ENCODE data around the gene CXCL12.

CXCL12 gene

GRCh38 chr10:44362866-44363711 is 21.8 kb downstream of the CXCL12 start:
- TF ChIP-seq TEAD4 (IDR thresholded peaks at IDR 0.05) (no peak), CEBPB (IDR thresholded peaks at IDR 0.05) (no peak), USF1 (IDR thresholded peaks at IDR 0.05) (peak; percentile 70)

GRCh38 chr10:44361109-44361508 is 23.8 kb downstream of the CXCL12 start:
- TF ChIP-seq MAX (IDR thresholded peaks at IDR 0.05) = no peak

GRCh38 chr10:44358080-44358771 is 26.7 kb downstream of the CXCL12 start:
- TF ChIP-seq TCF12 (IDR thresholded peaks at IDR 0.05; ENCODE audit: low read depth) (no peak), ZBTB7A (IDR thresholded peaks at IDR 0.05; ENCODE audit: low read depth) (no peak), TAF1 (IDR thresholded peaks at IDR 0.05; ENCODE audit: low read depth) (no peak), USF1 (IDR thresholded peaks at IDR 0.05) (no peak), RAD21 (IDR thresholded peaks at IDR 0.05; ENCODE audit: low read depth) (no peak), EGR1 (IDR thresholded peaks at IDR 0.05) (no peak), MAX (IDR thresholded peaks at IDR 0.05) (no peak), TEAD4 (IDR thresholded peaks at IDR 0.05) (no peak)

- no peak for TF ChIP-seq ZBTB7A (IDR thresholded peaks at IDR 0.05; ENCODE audit: low read depth)
- no peak for TF ChIP-seq TEAD4 (IDR thresholded peaks at IDR 0.05)
- no peak for TF ChIP-seq REST (IDR thresholded peaks at IDR 0.05; ENCODE audit: low read depth)
- TF ChIP-seq NFIC (IDR thresholded peaks at IDR 0.05) = no peak
- TF ChIP-seq USF1 (IDR thresholded peaks at IDR 0.05) = no peak
- TF ChIP-seq EGR1 (IDR thresholded peaks at IDR 0.05) = no peak
- TF ChIP-seq FOXM1 (IDR thresholded peaks at IDR 0.05; ENCODE audit: borderline replicate concordance, low read depth) = no peak
- TF ChIP-seq EP300 (IDR thresholded peaks at IDR 0.05; ENCODE audit: borderline replicate concordance) = no peak
- TF ChIP-seq CEBPB (IDR thresholded peaks at IDR 0.05) = no peak
- no peak for TF ChIP-seq RAD21 (IDR thresholded peaks at IDR 0.05; ENCODE audit: low read depth)
- TF ChIP-seq MAX (IDR thresholded peaks at IDR 0.05) = no peak
- TF ChIP-seq YY1 (IDR thresholded peaks at IDR 0.05; ENCODE audit: low read depth) = no peak
- no peak for TF ChIP-seq TAF1 (IDR thresholded peaks at IDR 0.05; ENCODE audit: low read depth)
Measured at GRCh38 chr10:44357023-44357540, 27.8 kb downstream of the CXCL12 start.

GRCh38 chr10:44356139-44357022 is 28.5 kb downstream of the CXCL12 start:
- TF ChIP-seq REST (IDR thresholded peaks at IDR 0.05; ENCODE audit: low read depth) (no peak), YY1 (IDR thresholded peaks at IDR 0.05; ENCODE audit: low read depth) (no peak), USF1 (IDR thresholded peaks at IDR 0.05) (no peak), CREB1 (IDR thresholded peaks at IDR 0.05; ENCODE audit: low read depth) (no peak), CEBPB (IDR thresholded peaks at IDR 0.05) (no peak), MAX (IDR thresholded peaks at IDR 0.05) (no peak), ZBTB7A (IDR thresholded peaks at IDR 0.05; ENCODE audit: low read depth) (no peak), FOXM1 (IDR thresholded peaks at IDR 0.05; ENCODE audit: borderline replicate concordance, low read depth) (no peak), TEAD4 (IDR thresholded peaks at IDR 0.05) (no peak), NFIC (IDR thresholded peaks at IDR 0.05) (no peak), RAD21 (IDR thresholded peaks at IDR 0.05; ENCODE audit: low read depth) (no peak), EP300 (IDR thresholded peaks at IDR 0.05; ENCODE audit: borderline replicate concordance) (no peak), TAF1 (IDR thresholded peaks at IDR 0.05; ENCODE audit: low read depth) (no peak), EGR1 (IDR thresholded peaks at IDR 0.05) (no peak)
